Kidney capillary endothelial cell (primary cell): ENCODE results near the gene SORL1.
A peak's percentile ranks its signal among the peaks of the same experiment; 100 is the strongest.

Source experiments
- DNase-seq: peaks from one replicate; pipeline ENCODE4 v3.0.0-alpha.2; 2018; ENCODE audit warnings: low spot score

SORL1 gene

GRCh38 chr11:121587182-121587581 lies 135.1 kb downstream of the SORL1 start:
- no peak for DNase-seq

- no peak for DNase-seq
Observed at GRCh38 chr11:121588747-121589146, 136.6 kb downstream of the SORL1 start.

GRCh38 chr11:121589946-121590537 lies 137.9 kb downstream of the SORL1 start:
- no peak for DNase-seq

GRCh38 chr11:121590772-121591404 lies 138.8 kb downstream of the SORL1 start:
- DNase-seq, result no peak

- DNase-seq, result peak; percentile 81
Observed at GRCh38 chr11:121591405-121592033, 139.4 kb downstream of the SORL1 start.

- DNase-seq, result peak; percentile 46
Observed at GRCh38 chr11:121592708-121593107, 140.6 kb downstream of the SORL1 start.

- DNase-seq, result no peak
Observed at GRCh38 chr11:121595717-121596161, 143.6 kb downstream of the SORL1 start.

- DNase-seq, result no peak
Observed at GRCh38 chr11:121596195-121597155, 144.4 kb downstream of the SORL1 start.

- no peak for DNase-seq
Observed at GRCh38 chr11:121603316-121603715, 151.2 kb downstream of the SORL1 start.

GRCh38 chr11:121604152-121604551 lies 152.0 kb downstream of the SORL1 start:
- DNase-seq, result no peak

GRCh38 chr11:121606354-121606753 lies 154.2 kb downstream of the SORL1 start:
- no peak for DNase-seq

GRCh38 chr11:121607341-121607740 lies 155.2 kb downstream of the SORL1 start:
- DNase-seq, result no peak

- DNase-seq, result no peak
Observed at GRCh38 chr11:121608545-121609098, 156.5 kb downstream of the SORL1 start.

- no peak for DNase-seq
Observed at GRCh38 chr11:121610706-121611105, 158.6 kb downstream of the SORL1 start.

- no peak for DNase-seq
Observed at GRCh38 chr11:121611242-121611641, 159.1 kb downstream of the SORL1 start.

- DNase-seq, result no peak
Observed at GRCh38 chr11:121613724-121614123, 161.6 kb downstream of the SORL1 start.

- peak; percentile 58 for DNase-seq
Observed at GRCh38 chr11:121614636-121615240, 162.6 kb downstream of the SORL1 start.

GRCh38 chr11:121615501-121615900 lies 163.4 kb downstream of the SORL1 start:
- DNase-seq, result no peak

- no peak for DNase-seq
Observed at GRCh38 chr11:121618516-121618915, 166.4 kb downstream of the SORL1 start.

- no peak for DNase-seq
Observed at GRCh38 chr11:121625777-121626506, 173.8 kb downstream of the SORL1 start.

- no peak for DNase-seq
Observed at GRCh38 chr11:121626507-121626875, 174.4 kb downstream of the SORL1 start.
